HL-60 (cell line): ENCODE data around the gene BBS9.

Experiments
- POLR2AphosphoS5 ChIP-seq: IDR thresholded peaks from 2 replicates; pipeline ENCODE4 v1.6.1; 2012; ENCODE audit warnings: low read depth
- TF ChIP-seq, protein P1 (sequence below): IDR thresholded peaks from one replicate; pipeline ENCODE4 v1.5.1; 2011; ENCODE audit warnings: low read length, control low read depth, inconsistent platforms; ENCODE audit not compliant: insufficient read depth

DNA sequence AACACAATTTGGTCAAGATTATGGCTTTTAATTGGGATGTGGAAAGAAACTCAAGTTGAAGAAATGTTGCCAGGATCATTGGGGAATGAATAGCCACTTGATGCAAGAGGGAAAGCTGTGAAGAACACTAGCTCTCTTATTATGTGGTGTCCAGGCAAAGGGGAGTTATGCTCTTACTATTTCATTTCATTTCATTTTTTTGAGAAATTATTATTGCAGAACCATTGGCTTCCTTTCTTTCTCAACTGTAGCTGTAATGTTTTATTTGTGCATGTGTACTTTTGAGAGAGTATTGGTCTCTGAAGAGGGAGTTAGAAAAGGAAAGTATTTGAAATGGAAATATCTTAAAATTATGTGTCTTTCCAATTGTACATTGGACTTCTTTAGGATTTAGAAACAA is 463.4 kb downstream of the BBS9 start:
- TF ChIP-seq, protein P1, sequence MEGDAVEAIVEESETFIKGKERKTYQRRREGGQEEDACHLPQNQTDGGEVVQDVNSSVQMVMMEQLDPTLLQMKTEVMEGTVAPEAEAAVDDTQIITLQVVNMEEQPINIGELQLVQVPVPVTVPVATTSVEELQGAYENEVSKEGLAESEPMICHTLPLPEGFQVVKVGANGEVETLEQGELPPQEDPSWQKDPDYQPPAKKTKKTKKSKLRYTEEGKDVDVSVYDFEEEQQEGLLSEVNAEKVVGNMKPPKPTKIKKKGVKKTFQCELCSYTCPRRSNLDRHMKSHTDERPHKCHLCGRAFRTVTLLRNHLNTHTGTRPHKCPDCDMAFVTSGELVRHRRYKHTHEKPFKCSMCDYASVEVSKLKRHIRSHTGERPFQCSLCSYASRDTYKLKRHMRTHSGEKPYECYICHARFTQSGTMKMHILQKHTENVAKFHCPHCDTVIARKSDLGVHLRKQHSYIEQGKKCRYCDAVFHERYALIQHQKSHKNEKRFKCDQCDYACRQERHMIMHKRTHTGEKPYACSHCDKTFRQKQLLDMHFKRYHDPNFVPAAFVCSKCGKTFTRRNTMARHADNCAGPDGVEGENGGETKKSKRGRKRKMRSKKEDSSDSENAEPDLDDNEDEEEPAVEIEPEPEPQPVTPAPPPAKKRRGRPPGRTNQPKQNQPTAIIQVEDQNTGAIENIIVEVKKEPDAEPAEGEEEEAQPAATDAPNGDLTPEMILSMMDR = no peak
- no peak for TF ChIP-seq POLR2AphosphoS5
